Liver (tissue), 9 donors: ENCODE results near the gene LHFPL3. TPM values are rescaled to one million over a fixed set of nuclear protein-coding genes. Genes with fewer than 3 reads are reported as not detected.

ENCODE experiments used
- DNase-seq: peaks from one replicate; pipeline ENCODE4 v3.0.0-alpha.2; 2017; ENCODE audit warnings: low spot score
- H3K27ac ChIP-seq, 2 donors: one replicate each; pipeline ENCODE4 v1.7.0; 2013; ENCODE audit warnings: inconsistent platforms in 2 of 2, low read length in 2 of 2, control low read depth in 1 of 2, low read depth in 1 of 2, mild to moderate bottlenecking in 1 of 2
- H3K27me3 ChIP-seq, 4 donors: one replicate each; pipeline versions ENCODE4 v1.6.1 to v1.7.0; 2013; ENCODE audit warnings: low read length in 3 of 4, inconsistent platforms in 1 of 4, mild to moderate bottlenecking in 1 of 4, moderate library complexity in 1 of 4; ENCODE audit not compliant: control insufficient read depth in 4 of 4, insufficient read depth in 4 of 4
- H3K36me3 ChIP-seq, 4 donors: one replicate each; pipeline versions ENCODE4 v1.6.1 to v1.7.0; 2013; ENCODE audit warnings: low read length in 3 of 4, mild to moderate bottlenecking in 3 of 4, low read depth in 1 of 4, moderate library complexity in 1 of 4; ENCODE audit not compliant: control insufficient read depth in 4 of 4, insufficient read depth in 3 of 4
- H3K4me1 ChIP-seq, 4 donors: one replicate each; pipeline versions ENCODE4 v1.6.1 to v1.7.0; 2013; ENCODE audit warnings: low read length in 3 of 4, mild to moderate bottlenecking in 3 of 4, moderate library complexity in 1 of 4; ENCODE audit not compliant: control insufficient read depth in 4 of 4, insufficient read depth in 4 of 4
- H3K4me3 ChIP-seq, 3 donors: one replicate each; pipeline versions ENCODE4 v1.6.1 to v1.7.0; 2013; ENCODE audit warnings: low read length in 3 of 3, control low read depth in 1 of 3, low read depth in 1 of 3, mild to moderate bottlenecking in 1 of 3
- H3K9ac ChIP-seq, 2 donors: one replicate each; pipeline ENCODE4 v1.7.0; 2013; ENCODE audit warnings: low read length in 2 of 2, mild to moderate bottlenecking in 2 of 2, moderate library complexity in 2 of 2, control low read depth in 1 of 2, low read depth in 1 of 2
- H3K9me3 ChIP-seq, 4 donors: one replicate each; pipeline versions ENCODE4 v1.6.1 to v1.7.0; 2013; ENCODE audit warnings: low read length in 3 of 4; ENCODE audit not compliant: control insufficient read depth in 4 of 4
- ATF3 ChIP-seq: IDR thresholded peaks from 2 replicates; pipeline ENCODE4 v1.6.1; 2016; ENCODE audit warnings: antibody characterized with exemption
- EGR1 ChIP-seq, 2 donors: IDR thresholded peaks; 2 replicates each; pipeline ENCODE4 v1.6.1; 2016 to 2018; ENCODE audit warnings: antibody characterized with exemption in 2 of 2, low read depth in 2 of 2
- FOXA1 ChIP-seq: IDR thresholded peaks from 2 replicates; pipeline ENCODE4 v1.6.1; 2016; ENCODE audit warnings: antibody characterized with exemption
- FOXA2 ChIP-seq: IDR thresholded peaks from 2 replicates; pipeline ENCODE4 v1.6.1; 2016; ENCODE audit warnings: antibody characterized with exemption
- GABPA ChIP-seq, 2 donors: IDR thresholded peaks in 1 of 2; conservative IDR thresholded peaks in 1 of 2; 2 replicates each; pipeline ENCODE4 v1.6.1; 2016; ENCODE audit warnings: antibody characterized with exemption in 2 of 2, mild to moderate bottlenecking in 1 of 2, moderate library complexity in 1 of 2
- HNF4A ChIP-seq, 2 donors: conservative IDR thresholded peaks; 2 replicates each; pipeline ENCODE4 v1.6.1; 2016; ENCODE audit warnings: antibody characterized with exemption in 2 of 2, mild to moderate bottlenecking in 2 of 2
- HNF4G ChIP-seq: IDR thresholded peaks from 2 replicates; pipeline ENCODE4 v1.6.1; 2016; ENCODE audit warnings: antibody characterized with exemption
- JUND ChIP-seq, 2 donors: IDR thresholded peaks; 2 replicates each; pipeline ENCODE4 v1.6.1; 2016; ENCODE audit warnings: antibody characterized with exemption in 2 of 2
- NR2F2 ChIP-seq: IDR thresholded peaks from 2 replicates; pipeline ENCODE4 v1.6.1; 2016; ENCODE audit warnings: antibody characterized with exemption
- RAD21 ChIP-seq, 2 donors: IDR thresholded peaks; 2 replicates each; pipeline ENCODE4 v1.6.1; 2016; ENCODE audit warnings: antibody characterized with exemption in 2 of 2, mild to moderate bottlenecking in 2 of 2
- RXRA ChIP-seq, 2 donors: IDR thresholded peaks; 2 replicates each; pipeline ENCODE4 v1.6.1; 2017 to 2018; ENCODE audit warnings: antibody characterized with exemption in 2 of 2, mild to moderate bottlenecking in 1 of 2
- SP1 ChIP-seq: IDR thresholded peaks from 2 replicates; pipeline ENCODE4 v1.6.1; 2018; ENCODE audit warnings: antibody characterized with exemption, mild to moderate bottlenecking
- TAF1 ChIP-seq: conservative IDR thresholded peaks from 2 replicates; pipeline ENCODE4 v1.6.1; 2016; ENCODE audit warnings: antibody characterized with exemption, mild to moderate bottlenecking
- YY1 ChIP-seq: IDR thresholded peaks from 2 replicates; pipeline ENCODE4 v1.6.1; 2016; ENCODE audit warnings: antibody characterized with exemption, mild to moderate bottlenecking
- ZBTB33 ChIP-seq: IDR thresholded peaks from 2 replicates; pipeline ENCODE4 v1.6.1; 2016; ENCODE audit warnings: antibody characterized with exemption
- WGBS: extraction: QIAGEN DNeasy Blood & Tissue Kit; methylation state at CpG from one replicate; pipeline ENCODE4 v1.1.7; 2013; 5-methylcytosine and 5-hydroxymethylcytosine counted together
- polyA plus RNA-seq, 2 donors: library from polyadenylated mRNA; stranded (reverse) in 1 of 2; unstranded in 1 of 2; fragments of 200-250 nt in 1 of 2; fragments of >200 nt in 1 of 2; fragmentation: Nextera tagmentation in 1 of 2; extraction: Ambion mirVana in 1 of 2; gene quantifications; one replicate each; pipeline versions ENCODE4 v1.2.1 to v1.2.3, GENCODE V29; 2013 to 2015
- total RNA-seq, 2 donors: library from RNA; depleted of rRNA; stranded (reverse); fragments of >200 nt; gene quantifications; one replicate each; pipeline ENCODE4 v1.2.3, GENCODE V29; 2014
- TF ChIP-seq, protein P1 (sequence below): IDR thresholded peaks from 2 replicates; pipeline ENCODE4 v1.6.1; 2016; ENCODE audit warnings: antibody characterized with exemption
- TF ChIP-seq, protein P2 (sequence below): IDR thresholded peaks from 2 replicates; pipeline ENCODE4 v1.6.1; 2016; ENCODE audit warnings: antibody characterized with exemption, mild to moderate bottlenecking
- TF ChIP-seq, protein P3 (sequence below): fragments of 150-350 bp; IDR thresholded peaks from 2 replicates; pipeline ENCODE4 v1.5.1; 2017; ENCODE audit warnings: improper control_type of control experiment, low read depth, low read length; ENCODE audit not compliant: missing input control
- donor health status: healthy.
- donor health status: healthy.
- donor health status: healthy.
- donor health status: healthy.
- donor health status: healthy.

The LHFPL3 gene
- total and polyA plus RNA-seq, 4 donors, result not detected

GRCh38 chr7:104814126-104814525 lies 485.7 kb downstream of the LHFPL3 start:
- 79% methylated on average over 3 of the region's 3 CpGs for WGBS
- no peak overlapping the region for H3K27ac ChIP-seq
- DNase-seq, result no peak
- H3K4me1 ChIP-seq, result no peaks in the 10 kb centered on the region
- no peak overlapping the region for H3K9ac ChIP-seq
- peaks cover 0 to 6% (median 2%) of the 10 kb centered on the region in 4 donors for H3K27me3 ChIP-seq
- no peaks in the 10 kb centered on the region for H3K9me3 ChIP-seq
- H3K4me3 ChIP-seq, result no peak overlapping the region
- TF ChIP-seq HNF4A (conservative IDR thresholded peaks at IDR 0.05) (no peak), YY1 (no peak), TAF1 (no peak), JUND (IDR thresholded peaks at IDR 0.05) (no peak), RAD21 (IDR thresholded peaks at IDR 0.05) (no peak), ATF3 (no peak), HNF4G (no peak), FOXA2 (no peak), EGR1 (IDR thresholded peaks at IDR 0.05; ENCODE audit: low read depth in 2 of 2) (no peak), RXRA (IDR thresholded peaks at IDR 0.05) (no peak), NR2F2 (no peak), FOXA1 (no peak), ZBTB33 (no peak)
- TF ChIP-seq, protein P1, sequence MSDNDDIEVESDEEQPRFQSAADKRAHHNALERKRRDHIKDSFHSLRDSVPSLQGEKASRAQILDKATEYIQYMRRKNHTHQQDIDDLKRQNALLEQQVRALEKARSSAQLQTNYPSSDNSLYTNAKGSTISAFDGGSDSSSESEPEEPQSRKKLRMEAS, result no peak
- no peaks in the 10 kb centered on the region for H3K36me3 ChIP-seq

GRCh38 chr7:104814671-104815400 lies 486.4 kb downstream of the LHFPL3 start:
- no peak for DNase-seq
- WGBS, result 84% methylated on average over 17 of the region's 17 CpGs

More at GRCh38 chr7:104814671-104815400, 486.4 kb downstream of the LHFPL3 start:
- Histone ChIP-seq H3K36me3 (no peaks in the 10 kb centered on the region), H3K27me3 (peaks cover 0 to 6% (median 2%) of the 10 kb centered on the region in 4 donors), H3K9ac (no peak overlapping the region), H3K9me3 (no peaks in the 10 kb centered on the region), H3K27ac (no peak overlapping the region), H3K4me1 (no peaks in the 10 kb centered on the region), H3K4me3 (no peak overlapping the region)
- TF ChIP-seq TAF1 (no peak), FOXA2 (no peak), YY1 (no peak), RAD21 (IDR thresholded peaks at IDR 0.05) (no peak), HNF4G (no peak), ZBTB33 (no peak), JUND (IDR thresholded peaks at IDR 0.05) (no peak), EGR1 (IDR thresholded peaks at IDR 0.05; ENCODE audit: low read depth in 2 of 2) (no peak), SP1 (no peak), ATF3 (no peak), GABPA (IDR thresholded peaks at IDR 0.05 in 1 of 2, conservative IDR thresholded peaks at IDR 0.05 in 1 of 2) (no peak), NR2F2 (no peak), HNF4A (conservative IDR thresholded peaks at IDR 0.05) (no peak), FOXA1 (no peak), RXRA (IDR thresholded peaks at IDR 0.05) (no peak)
- TF ChIP-seq, protein P2, sequence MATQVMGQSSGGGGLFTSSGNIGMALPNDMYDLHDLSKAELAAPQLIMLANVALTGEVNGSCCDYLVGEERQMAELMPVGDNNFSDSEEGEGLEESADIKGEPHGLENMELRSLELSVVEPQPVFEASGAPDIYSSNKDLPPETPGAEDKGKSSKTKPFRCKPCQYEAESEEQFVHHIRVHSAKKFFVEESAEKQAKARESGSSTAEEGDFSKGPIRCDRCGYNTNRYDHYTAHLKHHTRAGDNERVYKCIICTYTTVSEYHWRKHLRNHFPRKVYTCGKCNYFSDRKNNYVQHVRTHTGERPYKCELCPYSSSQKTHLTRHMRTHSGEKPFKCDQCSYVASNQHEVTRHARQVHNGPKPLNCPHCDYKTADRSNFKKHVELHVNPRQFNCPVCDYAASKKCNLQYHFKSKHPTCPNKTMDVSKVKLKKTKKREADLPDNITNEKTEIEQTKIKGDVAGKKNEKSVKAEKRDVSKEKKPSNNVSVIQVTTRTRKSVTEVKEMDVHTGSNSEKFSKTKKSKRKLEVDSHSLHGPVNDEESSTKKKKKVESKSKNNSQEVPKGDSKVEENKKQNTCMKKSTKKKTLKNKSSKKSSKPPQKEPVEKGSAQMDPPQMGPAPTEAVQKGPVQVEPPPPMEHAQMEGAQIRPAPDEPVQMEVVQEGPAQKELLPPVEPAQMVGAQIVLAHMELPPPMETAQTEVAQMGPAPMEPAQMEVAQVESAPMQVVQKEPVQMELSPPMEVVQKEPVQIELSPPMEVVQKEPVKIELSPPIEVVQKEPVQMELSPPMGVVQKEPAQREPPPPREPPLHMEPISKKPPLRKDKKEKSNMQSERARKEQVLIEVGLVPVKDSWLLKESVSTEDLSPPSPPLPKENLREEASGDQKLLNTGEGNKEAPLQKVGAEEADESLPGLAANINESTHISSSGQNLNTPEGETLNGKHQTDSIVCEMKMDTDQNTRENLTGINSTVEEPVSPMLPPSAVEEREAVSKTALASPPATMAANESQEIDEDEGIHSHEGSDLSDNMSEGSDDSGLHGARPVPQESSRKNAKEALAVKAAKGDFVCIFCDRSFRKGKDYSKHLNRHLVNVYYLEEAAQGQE, result no peak
- TF ChIP-seq, protein P3, sequence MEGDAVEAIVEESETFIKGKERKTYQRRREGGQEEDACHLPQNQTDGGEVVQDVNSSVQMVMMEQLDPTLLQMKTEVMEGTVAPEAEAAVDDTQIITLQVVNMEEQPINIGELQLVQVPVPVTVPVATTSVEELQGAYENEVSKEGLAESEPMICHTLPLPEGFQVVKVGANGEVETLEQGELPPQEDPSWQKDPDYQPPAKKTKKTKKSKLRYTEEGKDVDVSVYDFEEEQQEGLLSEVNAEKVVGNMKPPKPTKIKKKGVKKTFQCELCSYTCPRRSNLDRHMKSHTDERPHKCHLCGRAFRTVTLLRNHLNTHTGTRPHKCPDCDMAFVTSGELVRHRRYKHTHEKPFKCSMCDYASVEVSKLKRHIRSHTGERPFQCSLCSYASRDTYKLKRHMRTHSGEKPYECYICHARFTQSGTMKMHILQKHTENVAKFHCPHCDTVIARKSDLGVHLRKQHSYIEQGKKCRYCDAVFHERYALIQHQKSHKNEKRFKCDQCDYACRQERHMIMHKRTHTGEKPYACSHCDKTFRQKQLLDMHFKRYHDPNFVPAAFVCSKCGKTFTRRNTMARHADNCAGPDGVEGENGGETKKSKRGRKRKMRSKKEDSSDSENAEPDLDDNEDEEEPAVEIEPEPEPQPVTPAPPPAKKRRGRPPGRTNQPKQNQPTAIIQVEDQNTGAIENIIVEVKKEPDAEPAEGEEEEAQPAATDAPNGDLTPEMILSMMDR, result no peak
- TF ChIP-seq, protein P1, result no peak
